Omental fat pad (tissue), 4 donors: ENCODE data around the gene AKAP13. TPM values are rescaled to one million over a fixed set of nuclear protein-coding genes. Genes with fewer than 3 reads are reported as not detected.

Source experiments
- ATAC-seq: fragments of 150-250 bp; one replicate; pipeline ENCODE4 v1.9.1; 2016; ENCODE audit warnings: mild to moderate bottlenecking, moderate library complexity; ENCODE audit not compliant: low FRiP score
- DNase-seq: peaks from one replicate; pipeline ENCODE4 v3.0.0-alpha.2; 2019; ENCODE audit warnings: low spot score
- CTCF ChIP-seq, 3 donors: fragments of 450-650 bp; IDR thresholded peaks; one replicate each; pipeline ENCODE4 v1.5.1; 2016 to 2017; ENCODE audit warnings: antibody characterized with exemption in 3 of 3, mild to moderate bottlenecking in 3 of 3, moderate library complexity in 2 of 3
- total RNA-seq, 4 donors: library from RNA; depleted of rRNA; stranded (reverse); fragments of >200 nt; gene quantifications; one replicate each; pipeline ENCODE4 v1.1.0, GENCODE V29; 2016

Gene AKAP13
- total RNA-seq, 4 donors from 2014 or later: 162 to 301 (median 216) TPM

- no peak for TF ChIP-seq CTCF (IDR thresholded peaks at IDR 0.05)
- ATAC-seq (no peak), DNase-seq (no peak)
These were observed 320.4 kb downstream of the AKAP13 start for GRCh38 chr15:85700767-85701166.

GRCh38 chr15:85702321-85703101, 322.1 kb downstream of the AKAP13 start:
- ATAC-seq: no peak
- TF ChIP-seq CTCF (IDR thresholded peaks at IDR 0.05): no peak

GRCh38 chr15:85704066-85704465, 323.7 kb downstream of the AKAP13 start:
- ATAC-seq (no peak), DNase-seq (no peak)
- TF ChIP-seq CTCF (IDR thresholded peaks at IDR 0.05): no peak

More at GRCh38 chr15:85702321-85703101, 322.1 kb downstream of the AKAP13 start:
- no peak for DNase-seq

- TF ChIP-seq CTCF (IDR thresholded peaks at IDR 0.05): no peak
These were observed 324.5 kb downstream of the AKAP13 start for GRCh38 chr15:85704720-85705429.

GRCh38 chr15:85706779-85707518, 326.5 kb downstream of the AKAP13 start:
- DNase-seq (no peak), ATAC-seq (peak; percentile 32)
- TF ChIP-seq CTCF (IDR thresholded peaks at IDR 0.05): no peak

More at GRCh38 chr15:85704720-85705429, 324.5 kb downstream of the AKAP13 start:
- DNase-seq: no peak
- ATAC-seq: no peak

- TF ChIP-seq CTCF (IDR thresholded peaks at IDR 0.05): no peak
- ATAC-seq: no peak
- DNase-seq: no peak
These were observed 327.3 kb downstream of the AKAP13 start for GRCh38 chr15:85707519-85708338.
